K562 (cell line): ENCODE results near the gene KIF12. TPM values are rescaled to one million over a fixed set of nuclear protein-coding genes. Genes with fewer than 3 reads are reported as not detected.

Experiments
- ATAC-seq: fragments of 200-7000 bp; cut with Tn5 transposase; 3 replicates; pipeline ENCODE4 v1.9.1; 2020; ENCODE audit warnings: moderate library complexity
- BruUV-seq: library from RNA; stranded (reverse); fragments of 400-500 nt; replicated peaks from 2 replicates; lab custom pipeline; 2021; lab: Mats Ljungman, UMichigan
- CTCF ChIA-PET: fragments of 300-600 bp; formaldehyde crosslinking; extraction: SDS; loops from one replicate; lab custom pipeline; 2021; ENCODE audit warnings: low intra/inter-chr PET ratio; lab: Yijun Ruan, JAX
- POLR2A ChIA-PET: fragments of 300-600, 350-650 bp; sonication (Branson Sonifier 250); formaldehyde crosslinking; extraction: SDS; loops from one replicate; lab custom pipeline; 2021; ENCODE audit warnings: antibody characterized with exemption, inconsistent platforms; lab: Yijun Ruan, JAX
- DNase-seq, 4 experiments: peaks; one replicate each; pipeline versions ENCODE4 v3.0.0 to v3.0.0-alpha.2; 2011 to 2018; ENCODE audit warnings: low spot score in 3 of 4, mixed read lengths in 3 of 4; ENCODE audit errors: extremely low read depth in 1 of 4
- FAIRE-seq: peaks from 2 replicates; lab custom pipeline; 2011; peaks lifted over from hg19 to GRCh38; lab: Jason Lieb, UNC
- H2AFZ ChIP-seq: 2 replicates; pipeline ENCODE4 v1.6.0; 2011; ENCODE audit warnings: low read depth, low read length, control low read depth, inconsistent platforms
- H3K27ac ChIP-seq: fragments of 200-600 bp; 3 replicates; pipeline ENCODE4 v1.8.0; 2011; ENCODE audit warnings: low read depth, mild to moderate bottlenecking, control low read depth, inconsistent platforms, low read length, moderate library complexity, mixed read lengths; ENCODE audit errors: extremely low read depth
- H3K27me3 ChIP-seq, 2 experiments: fragments of 300-600 bp in 1 of 2; 2 replicates in 1 of 2; 3 replicates in 1 of 2; pipeline versions ENCODE4 v1.6.0 to v1.8.0; 2011; ENCODE audit warnings: inconsistent platforms in 2 of 2, low read length in 2 of 2, mild to moderate bottlenecking in 1 of 2, mixed read lengths in 1 of 2, moderate library complexity in 1 of 2; ENCODE audit not compliant: control insufficient read depth in 2 of 2, insufficient read depth in 2 of 2
- H3K36me3 ChIP-seq: fragments of 300-600 bp; 3 replicates; pipeline ENCODE4 v1.8.0; 2011; ENCODE audit warnings: mild to moderate bottlenecking, low read length, inconsistent platforms; ENCODE audit not compliant: control insufficient read depth, insufficient read depth
- H3K4me1 ChIP-seq, 2 experiments: fragments of 200-600 bp in 1 of 2; replicated peaks in 1 of 2; 2 replicates in 1 of 2; 3 replicates in 1 of 2; pipeline versions ENCODE4 v1.5.1 to v1.8.0; 2011; ENCODE audit warnings: inconsistent platforms in 2 of 2, low read length in 2 of 2, mild to moderate bottlenecking in 1 of 2, mixed read lengths in 1 of 2, moderate library complexity in 1 of 2; ENCODE audit not compliant: control insufficient read depth in 2 of 2, insufficient read depth in 2 of 2
- H3K4me2 ChIP-seq: 2 replicates; pipeline ENCODE4 v1.6.1; 2011; ENCODE audit warnings: low read length, control low read depth, inconsistent platforms, mixed read lengths; ENCODE audit not compliant: insufficient read depth
- H3K4me3 ChIP-seq: fragments of 200-600 bp; sonication (generic), shearing (Covaris generic); 2 replicates; pipeline ENCODE4 v1.5.1; 2016; ENCODE audit warnings: control low read depth, inconsistent platforms
- H3K79me2 ChIP-seq: fragments of 200-600 bp; 3 replicates; pipeline ENCODE4 v1.8.0; 2011; ENCODE audit warnings: low read length, inconsistent platforms; ENCODE audit not compliant: control insufficient read depth, insufficient read depth
- H3K9ac ChIP-seq, 2 experiments: 2 replicates each; pipeline versions ENCODE4 v1.6.0 to v1.6.1; 2011; ENCODE audit warnings: low read depth in 2 of 2, low read length in 2 of 2, control low read depth in 1 of 2, inconsistent platforms in 1 of 2, mild to moderate bottlenecking in 1 of 2, mixed read lengths in 1 of 2; ENCODE audit not compliant: insufficient read depth in 1 of 2
- H3K9me1 ChIP-seq: one replicate; pipeline ENCODE4 v1.6.0; 2011; ENCODE audit warnings: inconsistent platforms, mild to moderate bottlenecking, low read length, moderate library complexity; ENCODE audit not compliant: control insufficient read depth, insufficient read depth
- H3K9me3 ChIP-seq: replicated peaks from 2 replicates; pipeline ENCODE4 v1.5.1; 2011; ENCODE audit warnings: low read depth, low read length, inconsistent platforms; ENCODE audit not compliant: control insufficient read depth, insufficient read depth
- H4K20me1 ChIP-seq: replicated peaks from 2 replicates; pipeline ENCODE4 v1.6.1; 2011; ENCODE audit warnings: low read length, inconsistent platforms, mixed read lengths; ENCODE audit not compliant: control insufficient read depth, insufficient read depth
- JUND ChIP-seq, 2 experiments: IDR thresholded peaks; 2 replicates in 1 of 2; 3 replicates in 1 of 2; pipeline ENCODE4 v1.6.1; 2011; ENCODE audit warnings: borderline replicate concordance in 2 of 2, low read depth in 2 of 2, low read length in 2 of 2, improper control_type of control experiment in 1 of 2, missing biosample characterization in 1 of 2, missing genetic modification characterization in 1 of 2, missing genetic modification reagents in 1 of 2
- NUFIP1 ChIP-seq: fragments of 450-650 bp; IDR thresholded peaks from 2 replicates; pipeline ENCODE4 v1.6.1; 2018; ENCODE audit not compliant: partially characterized antibody
- POLR2H ChIP-seq: IDR thresholded peaks from 2 replicates; pipeline ENCODE4 v1.6.1; 2016; ENCODE audit warnings: missing genetic modification characterization, low read depth, mild to moderate bottlenecking, control low read depth, missing compliant biosample characterization, moderate library complexity
- YBX1 ChIP-seq: fragments of 450-650 bp; IDR thresholded peaks from 2 replicates; pipeline ENCODE4 v1.7.1; 2016; ENCODE audit warnings: mild to moderate bottlenecking
- ZNF717 ChIP-seq: fragments of 250-450 bp; sonication (Bioruptor Pico); IDR thresholded peaks from 2 replicates; pipeline ENCODE4 v1.5.0; 2021
- WGBS: fragments of 100-300 bp; shearing (Covaris generic); methylation state at CpG from one replicate; pipeline ENCODE4 v1.1.6; 2016; ENCODE audit warnings: low coverage, mixed read lengths; ENCODE audit not compliant: insufficient coverage; ENCODE audit errors: missing lambda C conversion rate; 5-methylcytosine and 5-hydroxymethylcytosine counted together
- in situ Hi-C: fragments of 300-500 bp; cut with MboI; formaldehyde crosslinking; loops from 4 replicates; pipeline ENCODE4 v1.15.0; 2018; ENCODE audit warnings: inconsistent platforms, mixed read lengths
- intact Hi-C: fragments of 100-400 bp; cut with micrococcal nuclease; formaldehyde crosslinking; loops from 2 replicates; pipeline ENCODE4 v1.14.2; 2022
- polyA plus RNA-seq, 8 experiments: library from polyadenylated mRNA; depleted of rRNA in 4 of 8; stranded (reverse) in 5 of 8; unstranded in 3 of 8; fragments of >200 nt; fragmentation: Nextera tagmentation in 2 of 8; fragmentation: Illumina TruSeq in 1 of 8; extraction: Ambion mirVana in 2 of 8; extraction: Trizol in 1 of 8; gene quantifications; 2 replicates each; pipeline versions ENCODE4 v1.2.1 to v1.2.3, GENCODE V29; 2011 to 2014; ENCODE audit warnings: inconsistent platforms in 1 of 8, missing spikeins in 1 of 8
- total RNA-seq, 7 experiments: library from RNA; depleted of rRNA in 6 of 7; stranded (reverse); fragments of >200 nt in 6 of 7; fragmentation: Illumina TruSeq in 2 of 7; extraction: Trizol in 2 of 7; gene quantifications; 2 replicates each; pipeline versions ENCODE4 v1.2.1 to v1.2.3, GENCODE V29; 2011 to 2021; ENCODE audit warnings: low replicate concordance in 1 of 7

KIF12 gene
- total and polyA plus RNA-seq, 9 of the 15 experiments (the other 6 are each of a cell fraction or from before 2014, with no cell fraction given) = not detected

GRCh38 chr9:114125476-114126013 is 26.5 kb upstream of the KIF12 start:
- DNase-seq (no peak), FAIRE-seq (no peak), ATAC-seq (no peak)
- intact Hi-C loops (no loop called here), in situ Hi-C loops (no loop called here)
- H3K9ac ChIP-seq = no peak overlapping the region
- no peaks in the 10 kb centered on the region for H3K79me2 ChIP-seq
- H3K36me3 ChIP-seq = no peaks in the 10 kb centered on the region
- H3K4me3 ChIP-seq = no peak overlapping the region
- H3K4me2 ChIP-seq = no peak overlapping the region
- no peaks in the 10 kb centered on the region for H4K20me1 ChIP-seq
- ChIA-PET CTCF (no interaction called here), POLR2A (interaction anchor here (0.5 to 1.5 kb wide), 3 partner anchors 16 to 391 kb away, joined by 3 to 5 read pairs (median 3); no protein-coding TSS in a partner anchor)
- no peaks in the 10 kb centered on the region for H3K9me3 ChIP-seq
- WGBS = 0% methylated on average over 10 of the region's 10 CpGs
- no peak for TF ChIP-seq POLR2H
- no peak for TF ChIP-seq ZNF717 (CRISPR knock-in tag)
- no peak for TF ChIP-seq NUFIP1
- TF ChIP-seq YBX1 = no peak
- no peak for TF ChIP-seq JUND (IDR thresholded peaks at IDR 0.05; ENCODE audit: borderline replicate concordance, low read depth, low read length)
- no peak for TF ChIP-seq JUND (tag; IDR thresholded peaks at IDR 0.05; ENCODE audit: borderline replicate concordance, low read depth, low read length)
- peaks cover 0 to 23% of the 10 kb centered on the region in 2 experiments; a peak in 4 of 5 replicates for H3K27me3 ChIP-seq
- no peaks in the 10 kb centered on the region for H3K9me1 ChIP-seq
- H3K4me1 ChIP-seq = no peaks in the 10 kb centered on the region
- no peak overlapping the region for H2AFZ ChIP-seq
- no peak overlapping the region for H3K27ac ChIP-seq
- no TSS peak for BruUV-seq
